ENCODE measurements around the gene DRD2.

DRD2 gene

DNA sequence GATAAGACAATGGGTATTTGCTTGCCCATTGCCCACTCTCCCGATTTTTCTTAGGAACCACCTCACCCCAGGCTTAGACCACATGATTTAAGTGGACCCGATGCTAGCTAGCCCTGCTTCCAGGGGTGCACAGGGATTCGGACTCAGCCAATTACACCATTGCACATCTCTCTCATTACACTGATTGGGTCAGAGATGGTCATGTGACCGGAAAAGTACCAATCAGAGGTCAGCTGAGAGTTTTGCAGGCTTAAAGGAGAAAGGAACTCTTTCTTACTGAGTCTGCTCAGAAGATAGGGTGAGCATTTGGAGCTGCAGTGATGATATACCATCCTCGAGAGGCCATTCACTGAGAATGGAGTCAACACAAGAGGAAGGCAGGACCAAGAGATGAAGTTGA is 99.8 kb downstream of the DRD2 start:
- Histone ChIP-seq H3K4me3 (IDR thresholded peaks at IDR 0.05; ENCODE audit: insufficient read depth, low read depth, low read length) (no peak overlapping the region), H3K4me1 (ENCODE audit: low read depth, poor library complexity, severe bottlenecking) (no peaks in the 10 kb centered on the region), H3K9ac (no peak overlapping the region), H4K20me1 (ENCODE audit: insufficient read depth) (no peaks in the 10 kb centered on the region), H2AFZ (ENCODE audit: low read depth) (no peak overlapping the region), H3K4me2 (no peak overlapping the region), H3K36me3 (ENCODE audit: insufficient read depth) (no peaks in the 10 kb centered on the region), H3K79me2 (ENCODE audit: insufficient read depth, low read depth) (no peaks in the 10 kb centered on the region), H3K27ac (no peak overlapping the region), H3K27me3 (ENCODE audit: insufficient read depth, low read depth) (no peaks in the 10 kb centered on the region)
- TF ChIP-seq CTCF (conservative IDR thresholded peaks at IDR 0.05; ENCODE audit: low read depth, low read length), result no peak

DNA sequence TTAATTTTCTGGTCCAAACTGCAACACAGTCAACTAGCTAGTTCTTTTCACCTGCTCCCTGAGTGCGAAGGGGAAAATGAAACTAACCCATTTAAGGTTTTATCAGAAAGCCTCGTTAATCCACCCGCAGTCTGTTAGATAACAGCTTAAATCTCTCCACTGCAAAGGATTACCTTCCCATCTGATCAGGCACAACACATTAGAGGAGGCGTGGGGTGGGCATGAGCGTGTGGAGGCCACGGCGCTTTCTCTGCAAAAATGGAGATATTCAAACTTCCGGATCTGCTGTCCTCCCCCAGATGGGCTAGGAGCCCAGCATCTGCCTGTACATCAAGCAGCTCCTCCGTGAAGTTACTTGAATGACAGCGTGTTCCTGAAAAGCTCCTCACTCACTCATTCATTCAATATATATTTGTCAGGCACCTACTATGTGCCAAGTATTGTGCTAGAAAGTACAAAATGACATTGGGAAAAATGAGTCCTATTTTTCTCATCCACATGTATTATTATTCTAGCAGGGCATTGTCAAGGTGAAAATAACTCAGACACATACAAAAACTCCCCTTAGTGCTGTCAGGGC is 101.1 kb downstream of the DRD2 start:
- Histone ChIP-seq H3K9ac (no peak overlapping the region), H4K20me1 (ENCODE audit: insufficient read depth) (no peaks in the 10 kb centered on the region), H2AFZ (ENCODE audit: low read depth) (no peak overlapping the region), H3K27ac (no peak overlapping the region), H3K79me2 (ENCODE audit: insufficient read depth, low read depth) (no peaks in the 10 kb centered on the region), H3K27me3 (ENCODE audit: insufficient read depth, low read depth) (no peaks in the 10 kb centered on the region), H3K4me2 (no peak overlapping the region), H3K36me3 (ENCODE audit: insufficient read depth) (no peaks in the 10 kb centered on the region), H3K4me3 (IDR thresholded peaks at IDR 0.05; ENCODE audit: insufficient read depth, low read depth, low read length) (no peak overlapping the region), H3K4me1 (ENCODE audit: low read depth, poor library complexity, severe bottlenecking) (no peaks in the 10 kb centered on the region)
- no peak for TF ChIP-seq CTCF (conservative IDR thresholded peaks at IDR 0.05; ENCODE audit: low read depth, low read length)

DNA sequence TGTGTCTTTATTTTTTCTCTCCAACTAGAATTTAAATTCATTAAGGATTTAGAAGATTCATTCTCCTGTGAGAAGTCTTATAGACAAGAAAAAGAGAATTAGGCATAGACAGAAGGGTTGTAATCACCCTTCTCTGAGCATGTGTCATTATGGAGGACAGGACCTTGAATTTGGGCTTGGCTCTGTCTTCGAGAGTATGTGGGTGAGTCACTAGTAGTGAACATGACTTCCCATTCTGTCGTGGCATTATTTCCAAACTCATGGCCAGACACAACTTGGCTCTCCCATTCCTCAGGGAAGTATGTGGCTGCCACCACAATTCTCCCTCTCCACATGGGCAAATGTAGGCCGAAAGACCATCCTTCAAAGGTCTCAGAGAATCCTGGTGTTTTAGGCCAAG is 101.9 kb downstream of the DRD2 start:
- Histone ChIP-seq H3K4me2 (no peak overlapping the region), H3K36me3 (ENCODE audit: insufficient read depth) (no peaks in the 10 kb centered on the region), H3K79me2 (ENCODE audit: insufficient read depth, low read depth) (no peaks in the 10 kb centered on the region), H3K27ac (no peak overlapping the region), H3K9ac (no peak overlapping the region), H3K4me1 (ENCODE audit: low read depth, poor library complexity, severe bottlenecking) (no peaks in the 10 kb centered on the region), H3K27me3 (ENCODE audit: insufficient read depth, low read depth) (no peaks in the 10 kb centered on the region), H3K4me3 (IDR thresholded peaks at IDR 0.05; ENCODE audit: insufficient read depth, low read depth, low read length) (no peak overlapping the region), H4K20me1 (ENCODE audit: insufficient read depth) (no peaks in the 10 kb centered on the region), H2AFZ (ENCODE audit: low read depth) (no peak overlapping the region)
- no peak for TF ChIP-seq CTCF (conservative IDR thresholded peaks at IDR 0.05; ENCODE audit: low read depth, low read length)

- no peaks in the 10 kb centered on the region for H3K27me3 ChIP-seq (ENCODE audit: insufficient read depth, low read depth)
- no peaks in the 10 kb centered on the region for H3K79me2 ChIP-seq (ENCODE audit: insufficient read depth, low read depth)
- TF ChIP-seq CTCF (conservative IDR thresholded peaks at IDR 0.05; ENCODE audit: low read depth, low read length), result no peak
- no peak overlapping the region for H3K4me2 ChIP-seq
- no peak overlapping the region for H3K9ac ChIP-seq
- H3K4me3 ChIP-seq (IDR thresholded peaks at IDR 0.05; ENCODE audit: insufficient read depth, low read depth, low read length), result no peak overlapping the region
- H2AFZ ChIP-seq (ENCODE audit: low read depth), result no peak overlapping the region
- H4K20me1 ChIP-seq (ENCODE audit: insufficient read depth), result no peaks in the 10 kb centered on the region
- H3K27ac ChIP-seq, result no peak overlapping the region
- H3K36me3 ChIP-seq (ENCODE audit: insufficient read depth), result no peaks in the 10 kb centered on the region
- no peaks in the 10 kb centered on the region for H3K4me1 ChIP-seq (ENCODE audit: low read depth, poor library complexity, severe bottlenecking)
Observed at GRCh38 chr11:113372309-113372708, 102.9 kb downstream of the DRD2 start.

Data from KMS-11 (cell line).